HepG2 (cell line): ENCODE measurements around the gene VPS18. TPM values are rescaled to one million over a fixed set of nuclear protein-coding genes. Genes with fewer than 3 reads are reported as not detected.
A peak's percentile ranks its signal among the peaks of the same experiment; 100 is the strongest.

Source experiments
- BCL6 ChIP-seq: IDR thresholded peaks from 2 replicates; pipeline ENCODE4 v1.6.1; 2016; ENCODE audit warnings: missing genetic modification reagents, missing compliant biosample characterization
- FOXP1 ChIP-seq, 2 experiments: fragments of 450-650 bp in 1 of 2; IDR thresholded peaks; 2 replicates each; pipeline ENCODE4 v1.6.1; 2017 to 2018; ENCODE audit warnings: antibody characterized with exemption in 1 of 2
- GATA4 ChIP-seq: sonication (generic); IDR thresholded peaks from 2 replicates; pipeline ENCODE4 v1.6.1; 2016; ENCODE audit warnings: antibody characterized with exemption, low read depth, borderline replicate concordance
- HOXA7 ChIP-seq: sonication (generic); formaldehyde crosslinking; IDR thresholded peaks from 2 replicates; pipeline ENCODE4 v1.8.1; 2022; ENCODE audit warnings: mild to moderate bottlenecking, missing genetic modification reagents, moderate library complexity
- MLLT10 ChIP-seq: sonication (generic); formaldehyde crosslinking; IDR thresholded peaks from 2 replicates; pipeline ENCODE4 v1.4.0; 2020; ENCODE audit warnings: missing genetic modification reagents
- PRMT3 ChIP-seq: sonication (generic); formaldehyde crosslinking; IDR thresholded peaks from 2 replicates; pipeline ENCODE4 v1.8.1; 2022; ENCODE audit warnings: low read depth, mild to moderate bottlenecking, moderate library complexity, missing genetic modification reagents, borderline replicate concordance
- ZNF350 ChIP-seq: sonication (generic); formaldehyde crosslinking; IDR thresholded peaks from 2 replicates; pipeline ENCODE4 v1.4.0; 2020; ENCODE audit warnings: mild to moderate bottlenecking, low read depth, missing genetic modification reagents, borderline replicate concordance
- ZNF556 ChIP-seq: sonication (generic); formaldehyde crosslinking; IDR thresholded peaks from 2 replicates; pipeline ENCODE4 v1.4.0; 2020; ENCODE audit warnings: mild to moderate bottlenecking, missing genetic modification reagents, borderline replicate concordance
- ZNF567 ChIP-seq: sonication (generic); formaldehyde crosslinking; IDR thresholded peaks from 2 replicates; pipeline ENCODE4 v1.8.1; 2023; ENCODE audit warnings: mild to moderate bottlenecking, missing genetic modification reagents, borderline replicate concordance
- ZNF749 ChIP-seq: sonication (generic); formaldehyde crosslinking; IDR thresholded peaks from 2 replicates; pipeline ENCODE4 v1.8.0; 2022; ENCODE audit warnings: mild to moderate bottlenecking, missing genetic modification reagents, moderate library complexity, borderline replicate concordance
- polyA plus RNA-seq, 8 experiments: library from polyadenylated mRNA; depleted of rRNA in 3 of 8; stranded (reverse) in 7 of 8; unstranded in 1 of 8; fragments of >200 nt; fragmentation: Illumina TruSeq in 4 of 8; extraction: Trizol in 4 of 8; gene quantifications; 2 replicates each; pipeline versions ENCODE4 v1.2.1 to v1.2.3, GENCODE V29; 2011 to 2016; ENCODE audit warnings: low read depth in 4 of 8, missing spikeins in 1 of 8, mixed read lengths in 1 of 8; ENCODE audit not compliant: insufficient read depth in 1 of 8
- total RNA-seq, 5 experiments: library from RNA; depleted of rRNA; stranded (reverse); fragments of >200 nt; fragmentation: Illumina TruSeq; extraction: Trizol; gene quantifications; 2 replicates each; pipeline ENCODE4 v1.2.3, GENCODE V29; 2016; ENCODE audit warnings: low read depth in 1 of 5
- TF ChIP-seq, protein P1 (sequence below): sonication (generic); formaldehyde crosslinking; IDR thresholded peaks from 2 replicates; pipeline ENCODE4 v1.4.0; 2020; ENCODE audit warnings: missing genetic modification reagents
- TF ChIP-seq, protein P2 (sequence below): sonication (generic); formaldehyde crosslinking; IDR thresholded peaks from 2 replicates; pipeline ENCODE4 v1.4.0; 2020; ENCODE audit warnings: missing genetic modification reagents
- TF ChIP-seq, protein P3 (sequence below): sonication (generic); formaldehyde crosslinking; IDR thresholded peaks from 2 replicates; pipeline ENCODE4 v1.9.0; 2021; ENCODE audit warnings: missing genetic modification reagents, borderline replicate concordance
- TF ChIP-seq, protein P4 (sequence below), 2 experiments: fragments of 450-650 bp in 1 of 2; sonication (generic) in 1 of 2; formaldehyde crosslinking in 1 of 2; IDR thresholded peaks; 2 replicates each; pipeline versions ENCODE4 v1.6.1 to v1.8.0; 2016 to 2022; ENCODE audit warnings: antibody characterized with exemption in 1 of 2, mild to moderate bottlenecking in 1 of 2, missing genetic modification reagents in 1 of 2

The VPS18 gene
- total and polyA plus RNA-seq, 2 of the 13 experiments (the other 11 are each of a cell fraction or from before 2014, with no cell fraction given) = 5.8 to 17.0 TPM

DNA sequence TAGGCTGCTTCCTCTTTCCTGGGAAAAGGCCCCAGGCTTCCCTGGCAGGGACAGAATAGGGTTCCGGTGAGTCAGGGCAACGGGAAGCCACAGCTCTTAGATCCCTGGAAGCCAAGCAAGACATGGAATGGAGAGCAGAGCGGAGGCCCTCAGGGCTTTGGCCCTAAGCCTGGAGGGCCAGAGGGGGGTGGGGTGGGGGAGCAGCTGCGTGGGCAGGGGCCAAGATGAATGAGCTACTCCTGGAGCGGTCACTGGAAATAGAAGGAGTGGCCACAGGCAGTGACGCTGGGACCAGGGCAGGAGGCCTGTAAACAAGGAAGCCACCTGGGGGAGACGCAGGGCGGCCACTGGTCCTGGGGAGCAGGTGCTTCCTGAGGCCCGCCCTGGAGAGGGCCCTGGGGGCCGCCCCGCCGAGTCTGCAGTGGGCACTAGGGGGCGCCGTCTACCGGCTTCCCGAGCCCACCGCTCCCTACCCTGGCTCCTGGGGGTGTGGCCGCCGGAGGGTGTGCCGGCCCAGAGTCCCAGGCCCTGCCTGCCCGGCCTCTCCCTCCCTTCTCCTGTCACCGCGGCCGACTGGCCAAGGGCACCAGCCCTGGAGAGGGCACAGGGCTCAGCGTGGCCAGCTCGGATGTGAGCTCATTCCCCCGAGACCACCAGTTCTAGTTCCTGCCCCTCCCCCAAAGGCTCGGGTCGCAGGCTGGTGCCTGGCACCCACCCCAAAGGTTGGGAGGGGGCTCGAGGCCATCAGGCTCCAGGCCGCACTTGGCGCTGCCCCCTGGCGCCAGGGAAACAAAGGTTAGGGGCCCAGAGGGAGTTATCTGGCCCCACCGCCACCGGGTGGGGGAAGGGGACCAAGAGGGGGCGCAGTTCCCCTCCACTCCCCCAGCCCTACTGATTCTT lies 12.1 kb downstream of the VPS18 start (continued):
- TF ChIP-seq HOXA7 (CRISPR knock-in tag) (no peak), PRMT3 (no peak), GATA4 (no peak), FOXP1 (IDR thresholded peaks at IDR 0.05) (no peak), FOXP1 (CRISPR knock-in tag; IDR thresholded peaks at IDR 0.05) (no peak), MLLT10 (no peak), BCL6 (no peak), ZNF556 (CRISPR knock-in tag) (no peak), ZNF350 (CRISPR knock-in tag) (peak; percentile 52; the same call in 1 of the 2 replicates), ZNF567 (CRISPR knock-in tag) (no peak), ZNF749 (CRISPR knock-in tag) (no peak)
- TF ChIP-seq, protein P1, sequence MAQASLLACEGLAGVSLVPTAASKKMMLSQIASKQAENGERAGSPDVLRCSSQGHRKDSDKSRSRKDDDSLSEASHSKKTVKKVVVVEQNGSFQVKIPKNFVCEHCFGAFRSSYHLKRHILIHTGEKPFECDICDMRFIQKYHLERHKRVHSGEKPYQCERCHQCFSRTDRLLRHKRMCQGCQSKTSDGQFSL (CRISPR knock-in tag) = 0 out of 2 replicates have a peak, but pooled peaks have one; percentile 41
- TF ChIP-seq, protein P2, sequence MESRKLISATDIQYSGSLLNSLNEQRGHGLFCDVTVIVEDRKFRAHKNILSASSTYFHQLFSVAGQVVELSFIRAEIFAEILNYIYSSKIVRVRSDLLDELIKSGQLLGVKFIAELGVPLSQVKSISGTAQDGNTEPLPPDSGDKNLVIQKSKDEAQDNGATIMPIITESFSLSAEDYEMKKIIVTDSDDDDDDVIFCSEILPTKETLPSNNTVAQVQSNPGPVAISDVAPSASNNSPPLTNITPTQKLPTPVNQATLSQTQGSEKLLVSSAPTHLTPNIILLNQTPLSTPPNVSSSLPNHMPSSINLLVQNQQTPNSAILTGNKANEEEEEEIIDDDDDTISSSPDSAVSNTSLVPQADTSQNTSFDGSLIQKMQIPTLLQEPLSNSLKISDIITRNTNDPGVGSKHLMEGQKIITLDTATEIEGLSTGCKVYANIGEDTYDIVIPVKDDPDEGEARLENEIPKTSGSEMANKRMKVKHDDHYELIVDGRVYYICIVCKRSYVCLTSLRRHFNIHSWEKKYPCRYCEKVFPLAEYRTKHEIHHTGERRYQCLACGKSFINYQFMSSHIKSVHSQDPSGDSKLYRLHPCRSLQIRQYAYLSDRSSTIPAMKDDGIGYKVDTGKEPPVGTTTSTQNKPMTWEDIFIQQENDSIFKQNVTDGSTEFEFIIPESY (CRISPR knock-in tag) = no peak
- TF ChIP-seq, protein P3, sequence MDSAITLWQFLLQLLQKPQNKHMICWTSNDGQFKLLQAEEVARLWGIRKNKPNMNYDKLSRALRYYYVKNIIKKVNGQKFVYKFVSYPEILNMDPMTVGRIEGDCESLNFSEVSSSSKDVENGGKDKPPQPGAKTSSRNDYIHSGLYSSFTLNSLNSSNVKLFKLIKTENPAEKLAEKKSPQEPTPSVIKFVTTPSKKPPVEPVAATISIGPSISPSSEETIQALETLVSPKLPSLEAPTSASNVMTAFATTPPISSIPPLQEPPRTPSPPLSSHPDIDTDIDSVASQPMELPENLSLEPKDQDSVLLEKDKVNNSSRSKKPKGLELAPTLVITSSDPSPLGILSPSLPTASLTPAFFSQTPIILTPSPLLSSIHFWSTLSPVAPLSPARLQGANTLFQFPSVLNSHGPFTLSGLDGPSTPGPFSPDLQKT (CRISPR knock-in tag) = no peak
- TF ChIP-seq, protein P4, sequence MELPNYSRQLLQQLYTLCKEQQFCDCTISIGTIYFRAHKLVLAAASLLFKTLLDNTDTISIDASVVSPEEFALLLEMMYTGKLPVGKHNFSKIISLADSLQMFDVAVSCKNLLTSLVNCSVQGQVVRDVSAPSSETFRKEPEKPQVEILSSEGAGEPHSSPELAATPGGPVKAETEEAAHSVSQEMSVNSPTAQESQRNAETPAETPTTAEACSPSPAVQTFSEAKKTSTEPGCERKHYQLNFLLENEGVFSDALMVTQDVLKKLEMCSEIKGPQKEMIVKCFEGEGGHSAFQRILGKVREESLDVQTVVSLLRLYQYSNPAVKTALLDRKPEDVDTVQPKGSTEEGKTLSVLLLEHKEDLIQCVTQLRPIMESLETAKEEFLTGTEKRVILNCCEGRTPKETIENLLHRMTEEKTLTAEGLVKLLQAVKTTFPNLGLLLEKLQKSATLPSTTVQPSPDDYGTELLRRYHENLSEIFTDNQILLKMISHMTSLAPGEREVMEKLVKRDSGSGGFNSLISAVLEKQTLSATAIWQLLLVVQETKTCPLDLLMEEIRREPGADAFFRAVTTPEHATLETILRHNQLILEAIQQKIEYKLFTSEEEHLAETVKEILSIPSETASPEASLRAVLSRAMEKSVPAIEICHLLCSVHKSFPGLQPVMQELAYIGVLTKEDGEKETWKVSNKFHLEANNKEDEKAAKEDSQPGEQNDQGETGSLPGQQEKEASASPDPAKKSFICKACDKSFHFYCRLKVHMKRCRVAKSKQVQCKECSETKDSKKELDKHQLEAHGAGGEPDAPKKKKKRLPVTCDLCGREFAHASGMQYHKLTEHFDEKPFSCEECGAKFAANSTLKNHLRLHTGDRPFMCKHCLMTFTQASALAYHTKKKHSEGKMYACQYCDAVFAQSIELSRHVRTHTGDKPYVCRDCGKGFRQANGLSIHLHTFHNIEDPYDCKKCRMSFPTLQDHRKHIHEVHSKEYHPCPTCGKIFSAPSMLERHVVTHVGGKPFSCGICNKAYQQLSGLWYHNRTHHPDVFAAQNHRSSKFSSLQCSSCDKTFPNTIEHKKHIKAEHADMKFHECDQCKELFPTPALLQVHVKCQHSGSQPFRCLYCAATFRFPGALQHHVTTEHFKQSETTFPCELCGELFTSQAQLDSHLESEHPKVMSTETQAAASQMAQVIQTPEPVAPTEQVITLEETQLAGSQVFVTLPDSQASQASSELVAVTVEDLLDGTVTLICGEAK (IDR thresholded peaks at IDR 0.05) = no peak
- TF ChIP-seq, protein P4 (CRISPR knock-in tag; IDR thresholded peaks at IDR 0.05) = no peak
